ENCODE data around the gene KLC4.
A peak's percentile ranks its signal among the peaks of the same experiment; 100 is the strongest.
"Not testable (repeated sequence)": the region's sequence is repeated elsewhere in the genome, so short reads cannot be mapped to it uniquely, and the experiment has no call there.

KLC4 gene

DNA sequence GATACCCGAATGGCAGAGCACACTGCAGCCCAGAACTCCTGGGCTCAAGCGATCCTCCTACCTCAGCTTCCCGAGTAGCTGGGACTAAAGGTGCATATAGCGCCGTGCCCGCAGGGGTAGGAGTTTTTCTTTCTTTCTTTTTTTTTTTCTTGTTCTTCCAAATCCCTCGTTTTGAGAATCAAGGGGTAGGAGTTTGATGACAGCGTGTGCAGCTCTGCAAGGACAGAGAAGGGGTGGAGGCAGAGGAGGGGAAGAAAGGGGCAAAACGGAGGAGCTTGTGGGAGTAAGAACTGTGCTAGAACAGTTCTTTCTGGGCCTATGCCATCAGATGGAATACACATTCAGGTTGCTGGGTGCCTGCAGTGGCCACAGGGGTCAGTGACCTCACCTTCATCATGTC lies 22.7 kb upstream of the KLC4 start:
- no peak for DNase-seq (ENCODE audit: low read depth)

DNA sequence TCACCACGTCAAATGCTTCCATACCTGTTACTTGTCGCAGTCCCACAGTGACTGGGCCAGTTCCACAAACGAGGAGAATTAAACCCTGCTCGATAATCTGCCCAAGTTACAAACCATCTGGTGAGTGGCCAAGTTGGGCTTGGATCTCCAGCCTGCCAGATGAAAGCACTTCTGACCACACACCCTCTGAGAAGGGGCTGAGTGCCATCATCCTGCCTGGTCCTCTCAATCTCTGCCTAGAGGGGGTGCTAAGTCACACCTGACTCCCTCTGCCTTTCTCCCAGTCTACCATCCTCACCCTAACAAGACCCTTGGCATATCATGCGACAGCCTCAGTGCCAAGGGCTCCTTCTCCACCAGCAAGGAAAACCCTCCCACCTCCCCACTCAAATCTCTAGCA lies 22.2 kb upstream of the KLC4 start:
- DNase-seq (ENCODE audit: low read depth): no peak

DNA sequence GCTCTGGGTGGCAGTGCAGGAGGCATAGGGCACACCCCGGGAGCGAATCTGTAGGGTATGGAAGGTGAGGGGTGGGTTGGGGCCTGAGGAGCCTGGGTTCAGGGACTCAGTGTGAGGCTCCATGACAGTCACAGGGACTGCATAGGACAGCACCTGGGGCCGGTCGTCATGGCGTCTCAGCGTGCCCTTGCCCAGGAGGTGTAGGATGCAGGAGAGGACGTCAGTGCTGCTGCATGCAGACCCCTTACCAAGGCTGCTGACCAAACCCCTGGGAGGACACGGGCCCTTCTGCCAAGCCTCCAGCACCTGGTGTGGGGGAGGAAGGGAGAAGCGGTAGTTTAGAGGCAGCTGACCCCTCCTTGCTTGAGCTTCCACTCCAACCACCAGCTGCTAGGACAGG lies 21.7 kb upstream of the KLC4 start:
- DNase-seq (ENCODE audit: low read depth): no peak

DNA sequence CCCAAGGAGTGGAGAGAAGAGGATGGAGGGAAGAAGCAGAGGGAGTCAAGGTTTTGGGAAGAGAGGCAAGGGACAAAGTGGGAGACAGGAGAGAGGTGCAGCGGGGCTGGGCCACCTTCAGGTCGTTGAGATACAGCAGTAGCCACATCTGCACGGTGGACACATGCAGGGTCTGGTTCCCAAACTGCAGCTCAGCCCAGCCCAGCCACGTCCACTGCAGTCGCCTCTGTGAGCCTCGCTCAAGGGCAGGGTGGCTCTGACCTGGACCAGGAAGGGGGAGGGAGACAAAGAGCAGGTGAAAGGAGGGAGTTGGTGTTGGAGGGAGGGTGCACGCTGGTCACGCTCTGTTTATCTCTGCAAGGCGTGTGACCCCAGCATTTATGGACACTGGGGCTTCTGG lies 20.7 kb upstream of the KLC4 start:
- no peak for DNase-seq (ENCODE audit: low read depth)

DNA sequence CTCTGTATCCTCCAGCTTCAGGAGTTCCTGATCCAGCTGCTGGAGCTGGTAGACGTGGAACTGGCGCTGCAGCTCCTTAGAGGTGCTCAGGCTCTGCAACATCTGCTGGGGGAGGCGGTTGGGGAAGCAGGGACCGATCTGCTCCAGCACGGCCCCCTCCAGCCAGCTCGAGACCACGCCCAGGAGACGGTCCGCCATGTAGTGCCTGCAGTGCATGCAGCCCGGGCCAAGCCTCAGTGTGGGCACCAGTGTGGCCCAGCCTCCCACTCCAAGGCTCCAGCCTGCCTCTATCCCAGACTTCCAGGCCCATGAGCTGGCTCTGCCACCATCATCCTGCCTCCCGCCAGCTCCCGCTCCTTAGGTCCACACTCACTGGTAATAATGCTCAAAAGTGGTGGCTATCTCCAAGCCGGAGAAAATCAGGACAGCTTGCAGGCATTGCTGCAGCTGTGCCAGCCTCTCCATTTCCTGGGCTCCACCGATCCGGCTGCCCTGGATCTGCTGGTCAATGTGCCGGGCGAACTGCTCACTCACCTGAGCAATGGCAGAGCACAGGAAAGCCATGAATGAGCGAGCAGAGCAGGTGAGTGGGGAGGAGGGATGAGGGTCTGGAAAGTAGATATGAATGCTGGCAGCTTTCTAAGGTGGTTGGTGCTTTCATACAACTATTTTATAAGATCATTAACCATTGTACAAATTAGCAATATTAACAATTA lies 18.7 kb upstream of the KLC4 start:
- no peak for DNase-seq (ENCODE audit: low read depth)

DNA sequence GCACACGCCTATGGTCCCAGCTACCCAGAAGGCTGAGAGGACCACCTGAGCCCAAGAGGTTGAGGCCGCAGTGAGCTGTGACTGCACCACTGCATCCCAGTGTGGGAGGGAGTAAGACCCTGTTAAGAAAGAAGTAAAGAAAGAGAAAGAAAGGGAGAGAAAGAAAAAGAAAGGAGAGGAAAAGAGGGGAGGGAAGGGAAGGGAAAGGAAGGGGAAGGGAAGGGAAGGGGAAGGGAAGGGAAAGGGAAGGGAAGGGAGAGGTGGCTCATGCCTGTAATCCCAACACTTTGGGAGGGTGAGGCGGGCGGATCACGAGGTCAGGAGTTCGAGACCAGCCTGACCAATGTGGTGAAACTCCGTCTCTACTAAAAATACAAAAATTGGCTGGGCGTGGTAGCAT lies 18.0 kb upstream of the KLC4 start:
- not testable (repeated sequence) for DNase-seq (ENCODE audit: low read depth)

DNA sequence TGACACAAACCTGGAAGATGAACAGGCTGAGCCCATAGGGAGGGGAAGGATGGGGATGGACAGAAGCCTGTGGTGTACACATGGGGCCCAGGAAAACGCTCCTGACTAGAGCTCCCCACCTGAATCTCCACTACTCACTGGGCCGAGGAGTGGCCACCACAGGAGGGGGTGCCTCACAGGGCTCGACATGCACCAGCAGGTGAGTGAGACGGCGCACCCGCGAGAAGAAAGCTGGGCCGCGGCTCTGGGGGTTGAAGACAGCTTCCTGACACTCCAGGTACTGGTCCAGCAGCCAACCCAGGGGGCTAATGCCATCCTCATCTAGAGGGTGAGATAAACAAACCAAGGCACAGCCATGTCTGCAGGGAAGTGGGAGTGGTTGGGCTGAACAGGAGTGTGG lies 16.1 kb upstream of the KLC4 start:
- DNase-seq (ENCODE audit: low read depth): no peak

DNA sequence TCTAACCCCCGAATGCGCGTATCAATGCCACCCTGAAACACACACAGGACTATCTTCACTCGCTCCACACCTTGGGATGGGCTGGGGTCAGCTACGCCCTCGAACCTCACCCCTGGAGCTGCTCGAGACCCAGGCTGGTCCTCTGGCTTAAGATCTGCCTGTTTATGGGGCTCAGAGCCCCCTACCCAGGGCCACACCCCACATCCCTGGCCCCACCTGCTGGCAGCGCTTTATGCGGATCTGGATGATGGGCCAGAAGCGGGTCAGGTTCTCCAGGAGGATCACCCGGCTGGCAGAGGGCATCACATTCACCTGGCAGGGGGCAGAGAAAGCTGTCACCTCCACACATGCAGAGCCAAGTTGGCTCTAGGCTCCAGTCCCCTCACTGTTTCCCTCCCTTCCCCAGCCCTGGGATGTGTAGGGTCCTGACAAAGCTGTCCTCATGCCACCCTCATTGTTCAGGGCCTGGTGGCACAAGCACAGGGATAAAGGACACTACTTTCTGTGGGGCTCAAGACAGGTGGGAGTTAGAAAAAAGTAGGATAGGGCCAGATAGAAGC lies 14.0 kb upstream of the KLC4 start:
- no peak for DNase-seq (ENCODE audit: low read depth)

DNA sequence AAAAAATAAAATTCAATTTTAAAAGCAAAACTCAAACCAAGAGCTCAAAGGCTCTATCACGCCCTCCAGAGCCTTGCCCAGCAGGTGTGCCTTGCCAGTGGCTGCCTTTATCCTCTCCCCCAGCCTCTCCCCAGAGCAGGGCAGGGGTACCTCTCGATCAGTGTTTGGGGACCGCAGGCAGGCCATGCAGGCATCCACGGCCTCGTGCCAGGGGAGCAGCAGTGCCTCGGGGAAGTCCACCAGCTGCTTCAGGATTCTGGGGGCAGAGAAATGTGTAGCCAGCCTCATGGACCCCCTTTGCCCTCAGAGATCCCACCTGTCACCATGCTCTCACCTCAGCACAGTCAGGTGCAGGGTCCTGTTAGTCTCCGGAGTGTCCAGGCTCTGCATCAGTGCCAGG lies 11.4 kb upstream of the KLC4 start:
- DNase-seq (ENCODE audit: low read depth): no peak

DNA sequence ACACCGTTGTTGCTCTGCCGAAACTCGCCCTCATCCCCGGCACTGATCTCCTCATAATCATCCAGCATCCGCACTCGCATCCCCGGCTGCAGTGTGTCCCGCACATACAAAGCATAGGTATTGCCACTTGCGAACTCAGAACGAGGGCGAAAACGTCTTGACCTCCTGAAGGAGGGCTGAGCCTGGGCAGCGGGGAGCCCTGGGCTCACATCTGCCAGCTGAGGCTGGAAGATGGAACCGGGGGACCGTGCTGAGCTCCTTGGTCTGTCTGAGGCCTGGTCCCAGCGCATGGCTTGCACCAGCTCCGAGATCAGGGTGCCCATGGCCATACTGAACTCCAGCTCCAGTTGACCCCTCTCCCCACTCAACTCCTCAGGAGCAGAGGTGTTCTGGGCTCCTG lies 8.4 kb upstream of the KLC4 start:
- DNase-seq (ENCODE audit: low read depth): no peak

DNA sequence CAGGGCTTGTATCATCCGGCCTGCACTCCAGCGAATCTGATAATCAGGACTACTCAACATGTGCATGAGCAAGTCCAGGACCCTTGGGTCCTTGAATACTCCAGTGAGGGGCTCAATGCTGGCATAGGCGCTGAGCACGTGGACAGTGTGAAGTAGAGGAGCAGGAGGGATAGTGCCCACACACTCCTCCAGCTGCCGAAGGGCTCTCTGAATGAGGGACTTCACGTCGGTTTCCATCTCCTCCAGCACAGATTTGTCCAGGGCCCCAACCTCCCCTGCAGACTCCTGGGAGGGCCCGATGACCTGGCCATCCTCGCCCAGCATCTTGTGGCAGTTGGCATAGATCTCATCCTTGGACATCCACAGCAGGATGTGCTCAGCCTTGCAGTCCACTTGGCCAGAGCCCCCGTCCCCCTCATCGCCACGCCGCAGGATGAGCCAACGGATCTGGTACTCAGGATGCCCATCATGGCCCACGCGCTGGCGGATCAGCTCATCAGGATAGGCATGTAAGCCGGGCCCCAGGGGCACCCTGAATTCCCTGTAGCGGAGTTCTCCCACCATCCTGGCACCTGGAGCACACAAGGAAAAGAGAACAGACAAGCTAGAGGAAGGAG lies 7.1 kb upstream of the KLC4 start:
- no peak for DNase-seq (ENCODE audit: low read depth)

DNA sequence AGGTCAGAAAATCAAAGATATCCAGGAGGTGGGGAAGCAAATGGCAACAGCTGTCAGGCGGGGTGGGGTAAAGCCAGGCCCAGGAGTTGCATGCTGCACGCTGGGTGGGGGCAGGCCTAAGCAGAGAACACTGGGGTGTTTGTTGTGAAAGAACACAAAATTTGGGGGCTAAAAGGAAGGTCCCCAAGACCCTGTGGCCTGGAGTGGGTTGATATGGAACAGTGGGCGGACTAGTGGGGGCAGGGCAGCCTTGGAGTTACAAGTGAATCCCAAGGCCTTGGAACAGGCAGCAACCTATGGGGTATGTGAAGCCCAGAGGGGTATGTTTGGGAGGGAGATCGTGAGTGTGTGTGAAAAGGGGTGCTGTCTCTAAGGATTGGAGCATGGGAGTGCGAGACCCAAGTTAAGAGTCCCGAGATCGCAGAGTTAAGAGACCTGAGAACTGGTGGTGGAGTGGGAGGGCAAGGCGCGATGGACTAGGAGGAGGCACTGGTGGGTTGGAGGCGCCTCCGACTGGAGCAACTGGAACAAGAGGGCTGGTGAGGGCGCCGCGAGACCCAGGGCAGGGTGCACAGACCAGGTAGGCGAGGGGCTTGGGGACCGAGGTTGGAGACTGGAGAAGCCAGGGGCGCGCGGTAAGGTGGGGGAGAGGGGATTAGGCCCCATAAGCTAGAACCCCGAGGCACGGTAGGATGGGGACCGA lies 6.4 kb upstream of the KLC4 start:
- no peak for DNase-seq (ENCODE audit: low read depth)

DNA sequence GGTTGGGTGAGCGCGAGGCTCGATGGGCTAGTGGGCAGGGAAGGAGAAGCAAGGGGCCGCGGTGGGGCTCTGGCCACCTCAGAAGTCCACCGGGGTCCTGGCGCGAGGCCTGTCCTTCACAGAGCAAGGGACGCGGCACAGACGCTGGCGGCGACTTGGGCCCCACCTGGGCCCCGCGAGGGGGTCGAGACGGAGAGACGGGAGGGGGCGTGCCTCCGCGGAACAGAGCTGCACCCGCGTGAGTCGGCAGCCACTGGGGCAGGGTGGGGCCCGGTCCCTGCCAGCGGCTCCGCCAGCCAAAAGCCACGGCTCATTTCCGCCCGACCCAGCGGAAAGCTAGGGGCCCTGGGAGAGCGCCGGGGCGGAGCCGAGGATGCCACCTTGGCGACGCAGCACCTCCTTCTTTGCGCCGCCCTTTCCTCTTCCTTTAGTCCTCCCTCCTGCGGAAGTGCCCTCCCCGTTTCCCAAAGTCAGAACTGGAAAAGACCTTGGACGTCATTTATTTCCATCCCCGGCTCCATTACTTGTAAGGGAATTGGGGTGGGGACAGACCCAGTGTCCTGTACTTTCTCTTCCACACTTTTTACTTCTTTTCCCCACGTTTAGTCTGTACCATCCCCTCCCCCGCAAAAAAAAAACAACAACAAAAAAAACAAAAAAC lies 5.8 kb upstream of the KLC4 start, which contains the start of gene CUL7:
Gene CUL7 (minus strand): TSS at position 307 of the 661 bp plus-strand sequence. CDS start 1,063 bp downstream, outside the sequence.
- DNase-seq (ENCODE audit: low read depth): peak; percentile 76

DNA sequence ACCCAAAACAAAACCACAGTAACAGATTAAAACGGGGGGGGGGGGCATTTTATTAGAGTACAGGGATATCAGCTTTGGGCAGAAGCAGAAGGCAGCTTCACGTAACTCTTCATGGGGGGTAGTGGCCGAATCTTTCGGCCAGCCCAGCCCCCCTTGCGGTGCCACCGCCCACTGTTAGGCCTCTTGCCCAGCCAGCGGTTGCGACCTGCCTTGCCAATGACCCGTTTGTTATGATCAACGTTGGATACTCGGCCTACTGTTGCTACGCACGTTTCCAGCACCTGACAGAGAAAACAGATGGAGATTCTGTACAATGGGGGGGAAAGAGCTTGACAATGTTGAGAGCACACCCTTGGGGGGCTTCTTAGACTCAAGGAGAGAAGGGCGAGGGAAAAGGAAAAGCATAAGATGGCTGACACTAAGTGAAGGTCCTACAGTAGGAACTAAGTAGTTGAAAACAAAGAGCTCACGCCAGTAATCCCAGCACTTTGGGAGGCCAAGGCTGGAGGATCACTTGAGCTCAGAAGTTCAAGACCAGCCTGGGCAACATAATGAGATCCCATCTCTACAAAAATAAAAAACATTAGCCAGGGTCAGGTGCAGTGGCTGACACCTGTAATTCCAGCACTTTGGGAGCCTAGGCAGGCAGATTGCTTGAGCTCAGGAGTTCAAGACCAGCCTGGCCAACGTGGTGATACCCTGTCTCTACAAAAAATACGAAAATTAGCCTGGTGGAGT lies 5.1 kb upstream of the KLC4 start:
- no peak for DNase-seq (ENCODE audit: low read depth)

DNA sequence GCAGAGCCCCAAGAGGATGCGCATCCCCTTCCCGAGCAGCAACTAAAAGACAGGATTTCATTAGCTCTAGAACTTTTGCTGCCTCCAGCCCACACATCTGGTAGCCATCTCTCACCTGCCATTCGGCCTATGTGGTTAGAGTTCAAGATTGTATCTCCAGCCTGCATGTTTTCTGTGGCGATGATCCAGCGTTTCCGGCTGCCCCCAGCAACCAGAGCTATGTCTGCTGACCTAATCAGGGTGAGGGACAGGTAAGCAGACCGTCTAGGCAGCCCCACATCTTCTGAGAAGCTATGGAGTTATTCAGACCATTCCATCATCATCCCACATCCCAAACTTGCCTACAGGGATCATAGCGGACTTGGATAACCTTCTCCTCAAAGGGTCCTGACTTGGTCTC lies 3.5 kb upstream of the KLC4 start:
- no peak for DNase-seq (ENCODE audit: low read depth)

DNA sequence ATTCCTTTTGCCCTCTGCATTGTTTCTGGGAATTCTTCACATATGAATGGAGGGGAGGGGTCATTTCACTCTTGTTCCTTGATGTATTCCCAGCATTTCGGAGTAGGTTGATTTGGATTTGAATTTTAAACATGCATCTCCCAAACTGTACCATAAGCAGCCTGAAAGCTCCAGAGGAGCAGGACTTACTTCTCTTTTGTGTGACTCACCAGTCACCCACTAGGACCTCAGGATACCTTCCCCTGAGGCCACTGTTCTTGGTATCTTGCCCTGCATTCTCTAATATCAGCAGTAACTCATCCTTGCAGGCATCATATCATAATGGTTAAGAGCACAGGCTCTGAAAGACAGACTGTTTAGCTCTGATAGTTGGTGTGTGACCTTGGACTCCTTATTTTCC lies 900 bp upstream of the KLC4 start:
- DNase-seq (ENCODE audit: low read depth): no peak

DNA sequence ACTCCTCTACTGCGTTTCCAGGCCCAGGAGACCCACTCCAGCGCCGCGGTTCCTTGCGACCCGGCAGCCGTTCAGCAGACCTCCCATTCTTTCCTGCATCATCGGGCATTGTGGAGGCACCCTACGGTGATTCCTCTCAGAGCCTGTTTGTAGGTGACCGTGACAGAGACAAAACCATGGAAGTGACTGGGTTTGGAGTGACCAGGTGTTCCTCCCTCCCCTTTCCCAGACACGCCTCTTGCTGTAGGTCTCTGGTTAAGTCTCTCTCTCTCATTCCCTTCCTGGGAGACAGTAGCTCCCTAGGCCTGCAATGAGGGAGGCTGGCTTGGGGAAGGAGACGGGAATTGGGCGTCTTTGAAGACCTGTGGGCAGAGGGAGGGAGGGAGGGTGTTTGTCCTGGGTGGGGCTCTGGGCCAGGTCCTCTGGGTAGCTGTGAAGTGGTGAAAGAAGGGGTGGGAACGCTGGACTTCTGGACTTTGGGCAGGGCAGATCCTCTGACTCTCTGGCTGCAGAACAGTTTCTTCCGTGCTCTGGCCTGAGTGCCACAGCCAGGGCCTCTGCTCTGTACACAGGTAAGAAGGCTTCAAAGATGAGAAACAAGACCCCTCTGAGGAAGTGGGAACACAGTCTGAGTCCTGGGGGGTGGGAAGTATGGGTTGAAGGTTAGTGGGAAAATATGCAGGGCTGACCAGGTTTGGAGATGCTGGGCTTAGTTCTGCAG lies 763 bp downstream of the KLC4 start:
- no peak for DNase-seq (ENCODE audit: low read depth)

DNA sequence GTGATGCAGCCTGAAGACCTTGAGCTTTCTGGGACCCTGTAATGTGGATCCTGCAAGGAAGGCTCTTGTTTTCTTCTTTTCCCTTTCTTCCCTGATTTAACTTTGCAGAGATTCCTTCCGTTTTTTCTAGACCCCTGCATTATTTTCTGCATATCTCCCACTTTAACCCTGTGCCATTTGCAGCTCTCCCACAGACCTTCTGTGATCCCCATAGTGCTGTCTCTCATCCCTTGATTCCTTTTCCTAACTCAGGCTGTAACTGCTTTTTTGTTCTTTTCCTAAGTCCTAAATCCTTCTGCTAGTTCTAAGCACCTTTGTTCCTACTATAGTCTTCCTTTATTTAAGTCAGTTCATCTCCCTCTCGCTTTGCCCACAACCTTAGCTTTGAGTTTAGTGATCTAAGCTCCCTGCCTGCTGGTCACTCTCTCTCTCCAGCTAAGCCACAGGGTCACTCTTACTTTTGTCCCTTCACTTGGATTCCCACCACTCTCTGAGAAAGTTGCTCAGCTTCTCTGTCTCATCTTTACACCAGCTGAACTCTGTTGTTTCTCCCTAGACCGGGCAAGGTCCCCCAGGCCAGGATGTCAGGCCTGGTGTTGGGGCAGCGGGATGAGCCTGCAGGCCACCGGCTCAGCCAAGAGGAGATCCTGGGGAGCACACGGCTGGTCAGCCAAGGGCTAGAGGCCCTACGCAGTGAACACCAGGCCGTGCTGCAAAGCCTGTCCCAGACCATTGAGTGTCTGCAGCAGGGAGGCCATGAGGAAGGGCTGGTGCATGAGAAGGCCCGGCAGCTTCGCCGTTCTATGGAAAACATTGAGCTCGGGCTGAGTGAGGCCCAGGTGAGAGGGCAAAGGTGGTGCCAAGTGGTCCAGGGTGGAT lies 1.6 kb downstream of the KLC4 start:
- DNase-seq (ENCODE audit: low read depth): no peak

DNA sequence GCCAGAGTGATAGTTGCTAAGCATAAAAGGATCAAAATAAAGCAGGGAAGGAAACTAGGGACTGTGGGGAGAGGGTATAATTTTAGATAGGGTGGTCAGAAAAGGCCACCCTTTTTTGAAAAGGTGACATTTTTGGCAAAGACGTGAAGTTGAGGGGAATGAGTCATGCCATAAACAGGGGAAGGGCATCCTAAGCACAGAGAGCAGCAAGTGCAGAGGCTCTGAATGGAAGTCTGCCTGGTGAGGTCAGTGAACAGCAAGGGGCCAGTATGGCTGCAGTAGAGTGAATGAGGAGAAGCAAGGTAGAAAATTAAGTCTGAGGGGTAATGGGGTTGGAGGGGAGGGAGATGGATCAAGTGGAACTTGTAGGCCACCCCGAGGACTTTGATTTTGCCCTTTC lies 2.4 kb downstream of the KLC4 start:
- no peak for DNase-seq (ENCODE audit: low read depth)

DNA sequence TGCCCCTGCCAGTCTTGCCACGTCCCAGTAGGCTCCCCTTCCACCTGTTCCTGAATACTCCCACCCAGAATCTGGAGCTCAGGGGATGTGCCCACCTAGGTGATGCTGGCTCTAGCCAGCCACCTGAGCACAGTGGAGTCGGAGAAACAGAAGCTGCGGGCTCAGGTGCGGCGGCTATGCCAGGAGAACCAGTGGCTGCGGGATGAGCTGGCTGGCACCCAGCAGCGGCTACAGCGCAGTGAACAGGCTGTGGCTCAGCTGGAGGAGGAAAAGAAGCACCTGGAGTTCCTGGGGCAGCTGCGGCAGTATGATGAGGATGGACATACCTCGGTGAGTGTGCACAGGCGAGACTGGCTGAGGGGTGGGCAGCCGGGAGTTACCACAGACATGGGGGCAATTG lies 3.4 kb downstream of the KLC4 start:
- no peak for DNase-seq (ENCODE audit: low read depth)

All from HS-5 (cell line).